HCT116 (cell line): ENCODE data around the gene GFY. TPM values are rescaled to one million over a fixed set of nuclear protein-coding genes. Genes with fewer than 3 reads are reported as not detected.

ENCODE experiments used
- ATAC-seq: fragments of 200-7000 bp; cut with Tn5 transposase; 2 replicates; pipeline ENCODE4 v1.9.1; 2020; ENCODE audit warnings: mild to moderate bottlenecking, moderate library complexity
- BruUV-seq: library from RNA; stranded (reverse); fragments of 400-500 nt; replicated peaks from 2 replicates; lab custom pipeline; 2021; lab: Mats Ljungman, UMichigan
- CTCF ChIA-PET: fragments of 300-600 bp; sonication (Branson Sonifier 250); formaldehyde crosslinking; loops from one replicate; lab custom pipeline; 2021; ENCODE audit warnings: antibody characterized with exemption; lab: Charles Lee
- POLR2A ChIA-PET: fragments of 300-600, 350-600 bp; sonication (Branson Sonifier 250); formaldehyde crosslinking; loops from one replicate; lab custom pipeline; 2021; ENCODE audit warnings: antibody characterized with exemption; lab: Charles Lee
- RAD21 ChIA-PET, 2 experiments: fragments of 300-600 bp; sonication (Branson Sonifier 250); formaldehyde crosslinking; loops; one replicate each; lab custom pipeline; 2023; ENCODE audit warnings: low total read pairs in 2 of 2; ENCODE audit not compliant: uncharacterized antibody in 2 of 2, unreplicated experiment in 2 of 2, low non-redundant PET in 1 of 2; lab: Charles Lee
- DNase-seq: peaks from one replicate; pipeline ENCODE4 v3.0.0-alpha.2; 2010; ENCODE audit warnings: low read depth, low spot score
- H2AFZ ChIP-seq: fragments of 200-600 bp; shearing (Covaris generic), sonication (generic); 2 replicates; pipeline ENCODE4 v1.6.1; 2017; ENCODE audit warnings: low read depth, mixed run types, mixed read lengths, antibody characterized with exemption, low read length; ENCODE audit not compliant: poor library complexity, severe bottlenecking
- H3K27ac ChIP-seq: 2 replicates; pipeline ENCODE4 v1.5.1; 2012; ENCODE audit warnings: low read depth, low read length
- H3K27me3 ChIP-seq: fragments of 200-600 bp; sonication (generic); 2 replicates; pipeline ENCODE4 v1.6.1; 2016; ENCODE audit warnings: mixed run types, low read length, mixed read lengths; ENCODE audit not compliant: insufficient read depth
- H3K36me3 ChIP-seq, 2 experiments: fragments of 200-500 bp in 1 of 2; fragments of 200-600 bp in 1 of 2; sonication (Bioruptor generic) in 1 of 2; sonication (generic) in 1 of 2; 2 replicates each; pipeline versions ENCODE4 v1.5.1 to v1.6.1; 2014 to 2016; ENCODE audit warnings: low read length in 2 of 2, inconsistent platforms in 1 of 2, mixed read lengths in 1 of 2, mixed run types in 1 of 2; ENCODE audit not compliant: insufficient read depth in 2 of 2, control insufficient read depth in 1 of 2
- H3K4me1 ChIP-seq, 2 experiments: fragments of 200-600 bp in 1 of 2; sonication (generic) in 1 of 2; 2 replicates each; pipeline versions ENCODE4 v1.5.1 to v1.6.1; 2012 to 2017; ENCODE audit warnings: low read length in 2 of 2, inconsistent platforms in 1 of 2, mild to moderate bottlenecking in 1 of 2, mixed read lengths in 1 of 2, mixed run types in 1 of 2, moderate library complexity in 1 of 2; ENCODE audit not compliant: insufficient read depth in 2 of 2, control insufficient read depth in 1 of 2
- H3K4me2 ChIP-seq: fragments of 200-600 bp; sonication (generic); 2 replicates; pipeline ENCODE4 v1.6.1; 2017; ENCODE audit warnings: mixed run types, low read length, mixed read lengths
- H3K4me3 ChIP-seq, 2 experiments: fragments of 200-600 bp in 1 of 2; sonication (generic) in 1 of 2; replicated peaks in 1 of 2; 2 replicates each; pipeline ENCODE4 v1.5.1; 2011 to 2016; ENCODE audit warnings: low read length in 2 of 2, control low read depth in 1 of 2, low read depth in 1 of 2, mild to moderate bottlenecking in 1 of 2, mixed read lengths in 1 of 2, mixed run types in 1 of 2
- H3K79me2 ChIP-seq: fragments of 200-600 bp; sonication (generic); 2 replicates; pipeline ENCODE4 v1.6.1; 2017; ENCODE audit warnings: mild to moderate bottlenecking, mixed run types, low read length, moderate library complexity, mixed read lengths; ENCODE audit not compliant: insufficient read depth
- H3K9ac ChIP-seq: fragments of 200-600 bp; sonication (generic); 2 replicates; pipeline ENCODE4 v1.6.1; 2016; ENCODE audit warnings: low read length, mixed read lengths
- H3K9me2 ChIP-seq: fragments of 200-600 bp; sonication (generic), shearing (Covaris generic); 2 replicates; pipeline ENCODE4 v1.6.1; 2017; ENCODE audit warnings: mixed run types, mild to moderate bottlenecking, moderate library complexity; ENCODE audit not compliant: insufficient read depth
- H3K9me3 ChIP-seq, 2 experiments: fragments of 200-500 bp in 1 of 2; fragments of 200-600 bp in 1 of 2; sonication (Bioruptor generic) in 1 of 2; sonication (generic) in 1 of 2; 2 replicates each; pipeline ENCODE4 v1.6.1; 2014 to 2017; ENCODE audit warnings: low read length in 2 of 2, mixed read lengths in 2 of 2, inconsistent platforms in 1 of 2, low read depth in 1 of 2, mild to moderate bottlenecking in 1 of 2, mixed run types in 1 of 2, moderate library complexity in 1 of 2; ENCODE audit not compliant: control insufficient read depth in 1 of 2, insufficient read depth in 1 of 2
- H4K20me1 ChIP-seq: fragments of 200-600 bp; sonication (generic), shearing (Covaris generic); 2 replicates; pipeline ENCODE4 v1.6.1; 2017; ENCODE audit warnings: mixed run types, mild to moderate bottlenecking, moderate library complexity; ENCODE audit not compliant: insufficient read depth
- CTCF ChIP-seq, 3 experiments: fragments of 200-600 bp in 1 of 3; sonication (generic) in 1 of 3; IDR thresholded peaks in 2 of 3; conservative IDR thresholded peaks in 1 of 3; 2 replicates each; pipeline ENCODE4 v1.5.1; 2012 to 2017; ENCODE audit warnings: low read depth in 2 of 3, low read length in 2 of 3, antibody characterized with exemption in 1 of 3, borderline replicate concordance in 1 of 3, control low read depth in 1 of 3, mild to moderate bottlenecking in 1 of 3, mixed read lengths in 1 of 3, mixed run types in 1 of 3, moderate library complexity in 1 of 3; ENCODE audit not compliant: insufficient read depth in 1 of 3
- EGR1 ChIP-seq: IDR thresholded peaks from 2 replicates; pipeline ENCODE4 v1.6.1; 2012; ENCODE audit warnings: low read depth
- ELF1 ChIP-seq: IDR thresholded peaks from 2 replicates; pipeline ENCODE4 v1.6.1; 2012; ENCODE audit warnings: low read depth, borderline replicate concordance
- EZH2 ChIP-seq: fragments of 200-600 bp; sonication (generic); IDR thresholded peaks from 2 replicates; pipeline ENCODE4 v1.6.1; 2017; ENCODE audit warnings: antibody characterized with exemption, mixed run types
- FOSL1 ChIP-seq: IDR thresholded peaks from 2 replicates; pipeline ENCODE4 v1.6.1; 2012; ENCODE audit warnings: low read depth
- MAX ChIP-seq: IDR thresholded peaks from 2 replicates; pipeline ENCODE4 v1.6.1; 2012
- POLR2A ChIP-seq: IDR thresholded peaks from 2 replicates; pipeline ENCODE4 v1.7.0; 2011; ENCODE audit warnings: borderline replicate concordance; ENCODE audit not compliant: insufficient read depth, insufficient read length; ENCODE audit errors: extremely low read depth
- RAD21 ChIP-seq: IDR thresholded peaks from 2 replicates; pipeline ENCODE4 v1.6.1; 2012; ENCODE audit warnings: low read depth, mild to moderate bottlenecking
- SIN3A ChIP-seq: IDR thresholded peaks from 2 replicates; pipeline ENCODE4 v1.6.1; 2012; ENCODE audit warnings: low read depth
- SP1 ChIP-seq: IDR thresholded peaks from 2 replicates; pipeline ENCODE4 v1.6.1; 2012; ENCODE audit warnings: low read depth
- YY1 ChIP-seq: IDR thresholded peaks from 2 replicates; pipeline ENCODE4 v1.6.1; 2011; ENCODE audit warnings: low read length, low read depth, moderate library complexity, mild to moderate bottlenecking; ENCODE audit not compliant: insufficient replicate concordance; ENCODE audit errors: extremely low read depth
- ZBTB33 ChIP-seq: IDR thresholded peaks from 2 replicates; pipeline ENCODE4 v1.6.1; 2011; ENCODE audit warnings: mild to moderate bottlenecking, low read length, moderate library complexity; ENCODE audit not compliant: insufficient replicate concordance; ENCODE audit errors: extremely low read depth
- ZFX ChIP-seq: fragments of 450-650 bp; IDR thresholded peaks from 2 replicates; pipeline ENCODE4 v1.6.1; 2017
- ZNF274 ChIP-seq: fragments of 200-500 bp; sonication (Bioruptor generic); IDR thresholded peaks from 2 replicates; pipeline ENCODE4 v1.6.1; 2014; ENCODE audit warnings: mild to moderate bottlenecking, low read depth, low read length, inconsistent platforms
- intact Hi-C: fragments of 100-400 bp; cut with micrococcal nuclease; formaldehyde crosslinking; loops from 2 replicates; pipeline ENCODE4 v1.10.0; 2022
- total RNA-seq: library from RNA; stranded (reverse); gene quantifications from one replicate; pipeline ENCODE4 v1.2.1, GENCODE V29; 2021; ENCODE audit not compliant: unreplicated experiment

GFY gene
- total RNA-seq, 1 experiment from 2014 or later, result 2.6 TPM

- TF ChIP-seq CTCF (IDR thresholded peaks at IDR 0.05 in 2 of 3, conservative IDR thresholded peaks at IDR 0.05 in 1 of 3; ENCODE audit: borderline replicate concordance in 1 of 3, insufficient read depth in 1 of 3, low read depth in 2 of 3, low read length in 2 of 3), result peak in 1 of 3 experiments; percentile 32; a peak in 1 of 6 replicates
- no peak for TF ChIP-seq EZH2
- TF ChIP-seq YY1, result peak; percentile 66
- TF ChIP-seq RAD21, result no peak
- TF ChIP-seq FOSL1, result no peak
Observed at GRCh38 chr19:49451430-49452181, 26.4 kb downstream of the GFY start, which contains the start of gene PIH1D1 (continued).

- Histone ChIP-seq H2AFZ (no peak within 1 kb of the TSS), H3K4me1 (peaks cover 17 to 31% of the 10 kb centered on the region in 2 experiments; a peak in 3 of 4 replicates), H3K9me2 (no peaks in the 10 kb centered on the region), H4K20me1 (no peaks in the 10 kb centered on the region), H3K36me3 (peaks cover 6 to 11% of the 10 kb centered on the region in 2 experiments; a peak in 2 of 4 replicates), H3K79me2 (peaks cover 41% of the 10 kb centered on the region), H3K4me2 (peak within 1 kb of the TSS; percentile 90), H3K27me3 (no peaks in the 10 kb centered on the region), H3K27ac (peak within 1 kb of the TSS; percentile 91), H3K9me3 (no peaks in the 10 kb centered on the region), H3K4me3 (peak within 1 kb of the TSS; percentile 98 to 100), H3K9ac (peak within 1 kb of the TSS; percentile 99)
- ATAC-seq, result peak; percentile 88
- RAD21 ChIA-PET, result no interaction called here
- peak; percentile 94 for DNase-seq
- no TSS peak for BruUV-seq
- intact Hi-C loops, result no loop called here
- POLR2A ChIA-PET, result interaction anchor here (0.6 to 2.9 kb wide), 19 partner anchors 10 to 1090 kb away, joined by 3 to 17 read pairs (median 4); partner anchors contain the start of genes DKKL1, RPS11, RRAS and TMEM143
- CTCF ChIA-PET, result interaction anchor here (0.5 to 2.0 kb wide), 11 partner anchors 11 to 460 kb away, joined by 3 to 11 read pairs (median 5); partner anchors contain the start of genes FLT3LG, GYS1 and RUVBL2
- TF ChIP-seq ELF1 (no peak; the same call in 1 of the 2 replicates), MAX (peak; percentile 76), YY1 (peak; percentile 43), POLR2A (peak; percentile 84), ZFX (peak; percentile 46; the same call in 1 of the 2 replicates), CTCF (IDR thresholded peaks at IDR 0.05 in 2 of 3, conservative IDR thresholded peaks at IDR 0.05 in 1 of 3; ENCODE audit: borderline replicate concordance in 1 of 3, insufficient read depth in 1 of 3, low read depth in 2 of 3, low read length in 2 of 3) (no peak), SP1 (peak; percentile 62), SIN3A (peak; percentile 69), ZBTB33 (peak; percentile 15), EGR1 (peak; percentile 76), FOSL1 (no peak), ZNF274 (no peak)
Observed at GRCh38 chr19:49453013-49453756, 28.0 kb downstream of the GFY start, which contains the start of gene ALDH16A1. TSS of gene ALDH16A1 (plus strand) at chr19:49453225. CDS start at chr19:49453332, 107 bp downstream.
